ENCODE results near the gene YBX1. TPM values are rescaled to one million over a fixed set of nuclear protein-coding genes. Genes with fewer than 3 reads are reported as not detected.

Gene YBX1
- total RNA-seq (1,046 and 1,156 TPM in 2 replicates), polyA plus RNA-seq (327 and 358 TPM in 2 replicates)

DNA sequence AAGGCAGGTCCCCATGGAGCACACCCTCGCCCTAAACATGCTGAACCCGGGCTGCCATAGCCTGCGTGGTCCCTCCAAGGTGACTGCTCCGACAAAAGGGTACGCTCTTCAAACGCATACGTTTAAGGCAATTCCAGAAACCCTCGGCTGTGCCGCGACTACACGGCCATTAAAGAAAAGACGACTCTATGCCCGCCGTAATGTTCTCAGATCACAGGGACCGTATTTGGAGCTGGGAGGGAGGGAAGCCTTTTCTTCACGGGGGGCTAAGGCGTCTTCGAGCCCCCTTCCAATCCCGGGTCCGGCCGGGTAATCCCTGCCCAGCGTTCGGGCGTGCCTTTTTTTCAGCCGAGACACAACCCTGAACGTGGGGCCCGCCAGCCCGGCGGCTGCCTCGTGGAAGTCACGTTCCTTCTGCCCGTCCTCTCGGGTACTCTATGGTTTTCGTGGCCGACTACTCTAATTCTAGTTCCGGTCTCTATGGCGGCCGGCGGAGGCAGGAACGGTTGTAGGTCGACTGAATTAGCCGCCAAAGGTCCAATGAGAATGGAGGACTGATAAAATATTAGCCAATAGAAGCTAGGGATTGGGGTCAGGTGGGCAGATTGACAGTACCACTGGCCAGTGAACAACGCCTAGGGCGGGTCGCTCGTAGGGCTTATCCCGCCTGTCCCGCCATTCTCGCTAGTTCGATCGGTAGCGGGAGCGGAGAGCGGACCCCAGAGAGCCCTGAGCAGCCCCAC lies at the start of gene YBX1:
Gene YBX1, plus strand, starts transcription at position 678 of the 743 bp plus-strand sequence. CDS start 148 bp downstream, outside the sequence.
- Histone ChIP-seq H3K4me1 (ENCODE audit: low read depth) (peaks cover 43% of the 10 kb centered on the region), H3K9me3 (ENCODE audit: low read depth) (no peaks in the 10 kb centered on the region), H3K27ac (peak within 1 kb of the TSS; percentile 95), H3K36me3 (no peaks in the 10 kb centered on the region), H3K27me3 (no peaks in the 10 kb centered on the region), H3K4me3 (peak within 1 kb of the TSS; percentile 94)
- peak; percentile 99 for DNase-seq (ENCODE audit: low read depth in 1 of 2, low spot score in 1 of 2)
- TF ChIP-seq, protein P1, sequence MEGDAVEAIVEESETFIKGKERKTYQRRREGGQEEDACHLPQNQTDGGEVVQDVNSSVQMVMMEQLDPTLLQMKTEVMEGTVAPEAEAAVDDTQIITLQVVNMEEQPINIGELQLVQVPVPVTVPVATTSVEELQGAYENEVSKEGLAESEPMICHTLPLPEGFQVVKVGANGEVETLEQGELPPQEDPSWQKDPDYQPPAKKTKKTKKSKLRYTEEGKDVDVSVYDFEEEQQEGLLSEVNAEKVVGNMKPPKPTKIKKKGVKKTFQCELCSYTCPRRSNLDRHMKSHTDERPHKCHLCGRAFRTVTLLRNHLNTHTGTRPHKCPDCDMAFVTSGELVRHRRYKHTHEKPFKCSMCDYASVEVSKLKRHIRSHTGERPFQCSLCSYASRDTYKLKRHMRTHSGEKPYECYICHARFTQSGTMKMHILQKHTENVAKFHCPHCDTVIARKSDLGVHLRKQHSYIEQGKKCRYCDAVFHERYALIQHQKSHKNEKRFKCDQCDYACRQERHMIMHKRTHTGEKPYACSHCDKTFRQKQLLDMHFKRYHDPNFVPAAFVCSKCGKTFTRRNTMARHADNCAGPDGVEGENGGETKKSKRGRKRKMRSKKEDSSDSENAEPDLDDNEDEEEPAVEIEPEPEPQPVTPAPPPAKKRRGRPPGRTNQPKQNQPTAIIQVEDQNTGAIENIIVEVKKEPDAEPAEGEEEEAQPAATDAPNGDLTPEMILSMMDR (IDR thresholded peaks at IDR 0.05; ENCODE audit: low read depth, low read length), result no peak

DNA sequence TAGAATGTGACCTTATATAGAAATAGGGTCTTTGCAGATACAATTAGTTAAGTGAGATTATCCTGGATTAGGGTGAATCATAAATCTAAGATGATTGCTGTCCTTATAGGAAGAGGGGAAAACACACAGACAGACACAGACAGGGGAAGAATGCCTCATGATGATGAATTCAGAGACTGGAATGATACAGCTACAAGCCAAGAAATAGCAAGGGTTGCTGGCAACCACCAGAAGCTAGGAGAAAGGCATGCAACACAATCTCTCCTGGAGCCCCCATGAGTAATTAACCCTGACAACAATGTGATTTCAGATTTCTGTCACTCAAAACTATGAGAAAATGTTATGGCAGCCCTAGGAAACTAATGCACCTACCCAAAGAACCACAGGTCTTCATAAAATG lies 43.1 kb upstream of the YBX1 start:
- Histone ChIP-seq H3K4me3 (no peak overlapping the region), H3K27ac (no peak overlapping the region), H3K9me3 (ENCODE audit: low read depth) (no peaks in the 10 kb centered on the region), H3K27me3 (no peaks in the 10 kb centered on the region), H3K4me1 (ENCODE audit: low read depth) (no peaks in the 10 kb centered on the region), H3K36me3 (no peaks in the 10 kb centered on the region)
- DNase-seq (ENCODE audit: low read depth in 1 of 2, low spot score in 1 of 2), result peak in 1 of 2 donors; percentile 12
- TF ChIP-seq, protein P1 (IDR thresholded peaks at IDR 0.05; ENCODE audit: low read depth, low read length), result no peak

DNA sequence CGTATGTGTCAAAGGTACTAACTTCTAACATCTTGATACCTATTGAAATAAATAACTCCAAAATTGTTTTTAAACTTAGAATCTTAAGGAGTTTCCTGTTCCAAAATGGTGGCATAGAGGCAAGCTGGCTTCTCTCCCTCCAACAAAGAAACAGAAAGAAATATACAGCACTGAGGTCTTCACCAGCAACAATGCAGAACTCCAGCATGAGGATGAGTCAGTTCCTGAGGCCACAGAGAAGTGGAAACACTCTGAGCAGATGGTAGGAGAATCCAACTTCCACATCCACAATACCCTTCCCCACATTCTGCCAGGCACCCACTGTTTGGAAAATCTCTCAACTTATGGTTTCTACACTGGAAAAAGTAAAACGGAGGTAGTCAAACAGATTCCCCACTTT lies 36.2 kb upstream of the YBX1 start:
- Histone ChIP-seq H3K4me1 (ENCODE audit: low read depth) (no peaks in the 10 kb centered on the region), H3K9me3 (ENCODE audit: low read depth) (no peaks in the 10 kb centered on the region), H3K27me3 (peaks cover 13% of the 10 kb centered on the region), H3K36me3 (no peaks in the 10 kb centered on the region), H3K27ac (no peak overlapping the region), H3K4me3 (no peak overlapping the region)
- TF ChIP-seq, protein P1 (IDR thresholded peaks at IDR 0.05; ENCODE audit: low read depth, low read length), result no peak
- peak in 1 of 2 donors; percentile 4 for DNase-seq (ENCODE audit: low read depth in 1 of 2, low spot score in 1 of 2)

DNA sequence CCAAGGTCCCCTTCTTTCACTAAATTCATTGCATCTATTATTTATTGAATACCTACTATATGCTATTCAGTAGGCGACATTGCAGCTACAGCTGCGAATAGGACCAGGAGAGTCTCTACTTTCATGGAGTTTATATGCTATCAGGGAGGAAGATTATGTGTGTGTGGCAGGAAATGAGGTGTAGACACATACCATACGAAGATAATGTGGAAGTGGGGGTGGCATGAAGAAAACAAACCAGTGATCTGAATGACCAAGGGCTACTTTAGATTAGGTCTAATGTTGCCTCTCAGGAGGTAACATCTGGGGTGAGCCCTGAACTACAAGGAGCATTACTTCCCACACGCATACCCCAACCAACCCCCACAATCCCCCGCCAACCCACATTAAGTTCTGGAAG lies 25.0 kb upstream of the YBX1 start:
- DNase-seq (ENCODE audit: low read depth in 1 of 2, low spot score in 1 of 2), result no peak
- no peaks in the 10 kb centered on the region for H3K9me3 ChIP-seq (ENCODE audit: low read depth)
- TF ChIP-seq, protein P1 (IDR thresholded peaks at IDR 0.05; ENCODE audit: low read depth, low read length), result no peak
- H3K27me3 ChIP-seq, result peaks cover 21% of the 10 kb centered on the region
- peaks cover 7% of the 10 kb centered on the region for H3K4me1 ChIP-seq (ENCODE audit: low read depth)
- no peaks in the 10 kb centered on the region for H3K36me3 ChIP-seq
- peak overlapping the region; percentile 83 for H3K27ac ChIP-seq
- no peak overlapping the region for H3K4me3 ChIP-seq

DNA sequence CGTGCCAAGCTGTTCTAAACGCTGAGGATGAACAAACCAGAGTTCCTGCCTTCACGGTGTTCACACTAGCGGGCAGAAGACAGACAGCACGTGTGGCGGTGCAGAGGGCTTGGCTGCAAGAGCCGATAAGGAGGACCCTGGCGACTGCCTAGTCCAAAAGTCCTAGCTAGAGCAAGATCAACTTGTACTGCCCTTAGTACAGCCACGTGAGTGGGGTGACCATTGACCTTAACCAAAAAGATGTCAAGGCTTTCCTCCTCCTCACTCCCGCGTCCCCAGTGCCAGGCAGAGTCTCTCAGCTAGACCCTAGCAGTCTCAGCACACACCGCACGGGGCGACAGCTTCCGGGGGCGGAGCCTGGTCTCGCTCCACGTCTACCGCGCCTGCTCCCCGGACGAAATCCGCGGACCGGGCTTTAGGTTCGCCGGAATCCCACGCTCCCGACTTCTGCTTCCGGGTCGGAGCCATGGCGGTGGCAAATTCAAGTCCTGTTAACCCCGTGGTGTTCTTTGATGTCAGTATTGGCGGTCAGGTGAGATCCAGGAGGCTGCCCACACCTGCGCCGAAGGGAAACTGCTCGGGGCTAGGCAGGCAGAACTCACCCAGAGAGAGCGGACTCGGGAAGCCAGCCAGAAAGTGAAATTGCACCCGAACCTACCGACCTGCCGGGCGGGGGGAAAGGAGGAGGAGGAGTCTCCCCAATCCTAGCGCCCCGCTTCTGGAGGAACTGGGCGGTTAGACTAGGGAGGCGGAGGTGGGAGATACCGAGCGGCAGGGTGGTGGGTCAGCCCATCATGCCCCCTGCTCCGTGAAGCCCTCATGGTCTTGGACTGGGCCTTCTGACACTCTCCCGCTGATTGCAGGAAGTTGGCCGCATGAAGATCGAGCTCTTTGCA lies 24.0 kb upstream of the YBX1 start, which contains the start of gene PPIH:
Gene PPIH, plus strand, starts transcription at position 443 of the 896 bp plus-strand sequence. Its CDS starts 24 bp downstream, at position 467.
- no peaks in the 10 kb centered on the region for H3K9me3 ChIP-seq (ENCODE audit: low read depth)
- peaks cover 7% of the 10 kb centered on the region for H3K4me1 ChIP-seq (ENCODE audit: low read depth)
- peak; percentile 93 to 97 for DNase-seq (ENCODE audit: low read depth in 1 of 2, low spot score in 1 of 2)
- H3K27me3 ChIP-seq, result peaks cover 11% of the 10 kb centered on the region
- H3K4me3 ChIP-seq, result peak within 1 kb of the TSS; percentile 70
- TF ChIP-seq, protein P1 (IDR thresholded peaks at IDR 0.05; ENCODE audit: low read depth, low read length), result no peak
- peak within 1 kb of the TSS; percentile 83 for H3K27ac ChIP-seq
- H3K36me3 ChIP-seq, result peaks cover 3% of the 10 kb centered on the region

Measured in cardiac muscle cell (in vitro differentiated cells and primary cell).